Memory B cell (primary cell): ENCODE data around the gene GCK.
A peak's percentile ranks its signal among the peaks of the same experiment; 100 is the strongest.

ENCODE experiments used
- ATAC-seq: fragments of 150-1000 bp; cut with Tn5 transposase; 2 replicates; pipeline ENCODE4 v1.10.0; 2021; ENCODE audit warnings: low read depth, mild to moderate bottlenecking, moderate library complexity
- DNase-seq, 2 donors: peaks; one replicate each; pipeline ENCODE4 v3.0.0; 2022; ENCODE audit warnings: low spot score in 2 of 2
- H3K27ac Mint-ChIP-seq: one replicate; pipeline ENCODE4 v1.8.0; 2022; ENCODE audit warnings: mild to moderate bottlenecking, moderate library complexity, mixed read lengths
- H3K27me3 Mint-ChIP-seq: one replicate; pipeline ENCODE4 v1.8.0; 2022; ENCODE audit warnings: mixed read lengths
- H3K36me3 Mint-ChIP-seq: one replicate; pipeline ENCODE4 v1.8.0; 2022; ENCODE audit warnings: mild to moderate bottlenecking, mixed read lengths
- H3K4me1 Mint-ChIP-seq: one replicate; pipeline ENCODE4 v1.8.0; 2022; ENCODE audit warnings: mixed read lengths
- H3K4me3 Mint-ChIP-seq: one replicate; pipeline ENCODE4 v1.8.0; 2022; ENCODE audit warnings: mild to moderate bottlenecking, moderate library complexity, mixed read lengths
- H3K9me3 Mint-ChIP-seq: one replicate; pipeline ENCODE4 v1.8.0; 2022; ENCODE audit warnings: mixed read lengths

GCK gene

GRCh38 chr7:44226396-44226753 is 37.1 kb upstream of the GCK start:
- no peak for DNase-seq
- Mint-ChIP-seq H3K27ac (no peak overlapping the region), H3K9me3 (no peaks in the 10 kb centered on the region), H3K36me3 (no peaks in the 10 kb centered on the region), H3K4me1 (no peaks in the 10 kb centered on the region), H3K27me3 (peaks cover 18% of the 10 kb centered on the region), H3K4me3 (no peak overlapping the region)
- ATAC-seq: no peak

- no peaks in the 10 kb centered on the region for H3K4me1 Mint-ChIP-seq
- no peak overlapping the region for H3K27ac Mint-ChIP-seq
- no peaks in the 10 kb centered on the region for H3K9me3 Mint-ChIP-seq
- DNase-seq (no peak), ATAC-seq (no peak)
- peaks cover 18% of the 10 kb centered on the region for H3K27me3 Mint-ChIP-seq
- H3K36me3 Mint-ChIP-seq: no peaks in the 10 kb centered on the region
- H3K4me3 Mint-ChIP-seq: no peak overlapping the region
These were observed 36.5 kb upstream of the GCK start for GRCh38 chr7:44225566-44226395.

- Mint-ChIP-seq H3K4me3 (no peak overlapping the region), H3K9me3 (no peaks in the 10 kb centered on the region), H3K4me1 (no peaks in the 10 kb centered on the region), H3K36me3 (no peaks in the 10 kb centered on the region), H3K27me3 (peaks cover 18% of the 10 kb centered on the region), H3K27ac (no peak overlapping the region)
- ATAC-seq: no peak
- no peak for DNase-seq
These were observed 35.8 kb upstream of the GCK start for GRCh38 chr7:44224974-44225565.

- H3K4me1 Mint-ChIP-seq: no peaks in the 10 kb centered on the region
- H3K36me3 Mint-ChIP-seq: no peaks in the 10 kb centered on the region
- H3K27me3 Mint-ChIP-seq: peaks cover 18% of the 10 kb centered on the region
- H3K9me3 Mint-ChIP-seq: no peaks in the 10 kb centered on the region
- no peak overlapping the region for H3K27ac Mint-ChIP-seq
- ATAC-seq (no peak), DNase-seq (no peak)
- H3K4me3 Mint-ChIP-seq: no peak overlapping the region
These were observed 35.1 kb upstream of the GCK start for GRCh38 chr7:44224080-44224973.

GRCh38 chr7:44223362-44224079 is 34.3 kb upstream of the GCK start:
- Mint-ChIP-seq H3K4me3 (no peak overlapping the region), H3K27ac (no peak overlapping the region), H3K36me3 (no peaks in the 10 kb centered on the region), H3K4me1 (no peaks in the 10 kb centered on the region), H3K9me3 (no peaks in the 10 kb centered on the region), H3K27me3 (peaks cover 18% of the 10 kb centered on the region)
- no peak for DNase-seq
- no peak for ATAC-seq

GRCh38 chr7:44222776-44223261 is 33.6 kb upstream of the GCK start:
- Mint-ChIP-seq H3K4me1 (no peaks in the 10 kb centered on the region), H3K36me3 (no peaks in the 10 kb centered on the region), H3K4me3 (no peak overlapping the region), H3K9me3 (no peaks in the 10 kb centered on the region), H3K27me3 (peaks cover 18% of the 10 kb centered on the region), H3K27ac (no peak overlapping the region)
- no peak for DNase-seq
- no peak for ATAC-seq

- H3K9me3 Mint-ChIP-seq: no peaks in the 10 kb centered on the region
- H3K27ac Mint-ChIP-seq: no peak overlapping the region
- ATAC-seq (no peak), DNase-seq (no peak)
- no peak overlapping the region for H3K4me3 Mint-ChIP-seq
- H3K27me3 Mint-ChIP-seq: peaks cover 18% of the 10 kb centered on the region
- H3K4me1 Mint-ChIP-seq: no peaks in the 10 kb centered on the region
- H3K36me3 Mint-ChIP-seq: no peaks in the 10 kb centered on the region
These were observed 32.8 kb upstream of the GCK start for GRCh38 chr7:44222074-44222473.

- peaks cover 17% of the 10 kb centered on the region for H3K27me3 Mint-ChIP-seq
- no peaks in the 10 kb centered on the region for H3K9me3 Mint-ChIP-seq
- H3K4me3 Mint-ChIP-seq: no peak overlapping the region
- no peaks in the 10 kb centered on the region for H3K4me1 Mint-ChIP-seq
- ATAC-seq: no peak
- no peak for DNase-seq
- no peak overlapping the region for H3K27ac Mint-ChIP-seq
- no peaks in the 10 kb centered on the region for H3K36me3 Mint-ChIP-seq
These were observed 32.1 kb upstream of the GCK start for GRCh38 chr7:44221231-44221791.

GRCh38 chr7:44220358-44221112 is 31.3 kb upstream of the GCK start:
- no peak overlapping the region for H3K27ac Mint-ChIP-seq
- H3K4me3 Mint-ChIP-seq: no peak overlapping the region
- no peak for ATAC-seq
- no peaks in the 10 kb centered on the region for H3K36me3 Mint-ChIP-seq
- DNase-seq: no peak
- H3K4me1 Mint-ChIP-seq: no peaks in the 10 kb centered on the region
- no peaks in the 10 kb centered on the region for H3K9me3 Mint-ChIP-seq
- peaks cover 10% of the 10 kb centered on the region for H3K27me3 Mint-ChIP-seq

- DNase-seq (no peak), ATAC-seq (no peak)
- H3K4me3 Mint-ChIP-seq: no peak overlapping the region
- H3K36me3 Mint-ChIP-seq: no peaks in the 10 kb centered on the region
- no peak overlapping the region for H3K27ac Mint-ChIP-seq
- no peaks in the 10 kb centered on the region for H3K4me1 Mint-ChIP-seq
- no peaks in the 10 kb centered on the region for H3K9me3 Mint-ChIP-seq
- peaks cover 9% of the 10 kb centered on the region for H3K27me3 Mint-ChIP-seq
These were observed 30.8 kb upstream of the GCK start for GRCh38 chr7:44220046-44220357.

- H3K4me1 Mint-ChIP-seq: peaks cover 1% of the 10 kb centered on the region
- H3K27ac Mint-ChIP-seq: no peak overlapping the region
- ATAC-seq: no peak
- no peak overlapping the region for H3K4me3 Mint-ChIP-seq
- DNase-seq: no peak
- H3K9me3 Mint-ChIP-seq: no peaks in the 10 kb centered on the region
- no peaks in the 10 kb centered on the region for H3K36me3 Mint-ChIP-seq
- H3K27me3 Mint-ChIP-seq: peaks cover 7% of the 10 kb centered on the region
These were observed 30.3 kb upstream of the GCK start for GRCh38 chr7:44219371-44220045.

- ATAC-seq (no peak), DNase-seq (no peak)
- peaks cover 9% of the 10 kb centered on the region for H3K4me1 Mint-ChIP-seq
- H3K27me3 Mint-ChIP-seq: peaks cover 2% of the 10 kb centered on the region
- H3K9me3 Mint-ChIP-seq: no peaks in the 10 kb centered on the region
- no peaks in the 10 kb centered on the region for H3K36me3 Mint-ChIP-seq
- H3K4me3 Mint-ChIP-seq: no peak overlapping the region
- peak overlapping the region; percentile 33 for H3K27ac Mint-ChIP-seq
These were observed 29.4 kb upstream of the GCK start for GRCh38 chr7:44218418-44219201.
